Activated T-helper 9 cell treated with anti-CD3 and anti-CD28 coated beads, Interleukin-2, amount 50 U/mL, for 16 hours (primary cell): ENCODE data around the gene AP1G1.
"Not testable (repeated sequence)": the region's sequence is repeated elsewhere in the genome, so short reads cannot be mapped to it uniquely, and the experiment has no call there.

Experiments used
- DNase-seq: peaks from one replicate; pipeline ENCODE4 v3.0.0-alpha.2; 2020; ENCODE audit warnings: low read depth

AP1G1 gene

DNA sequence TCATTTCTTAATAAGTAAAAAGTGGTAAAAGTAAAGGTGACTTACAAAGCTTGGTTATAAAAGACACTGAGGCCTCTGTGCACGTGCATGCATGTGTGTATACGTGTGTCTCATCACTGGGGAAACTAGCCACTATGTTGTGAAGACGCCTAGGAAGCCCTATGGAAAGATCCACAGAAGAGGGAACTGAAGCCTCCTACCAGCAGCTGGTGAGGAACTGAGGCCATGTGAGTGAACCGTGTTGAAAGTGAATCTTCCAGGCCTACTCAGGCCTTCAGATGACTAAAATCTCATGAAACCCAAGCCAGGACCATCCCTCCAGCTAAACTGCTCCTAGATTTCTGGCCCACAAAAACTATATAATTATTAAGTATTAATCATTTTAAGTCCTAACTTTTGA lies 107.8 kb downstream of the AP1G1 start:
- DNase-seq: no peak

DNA sequence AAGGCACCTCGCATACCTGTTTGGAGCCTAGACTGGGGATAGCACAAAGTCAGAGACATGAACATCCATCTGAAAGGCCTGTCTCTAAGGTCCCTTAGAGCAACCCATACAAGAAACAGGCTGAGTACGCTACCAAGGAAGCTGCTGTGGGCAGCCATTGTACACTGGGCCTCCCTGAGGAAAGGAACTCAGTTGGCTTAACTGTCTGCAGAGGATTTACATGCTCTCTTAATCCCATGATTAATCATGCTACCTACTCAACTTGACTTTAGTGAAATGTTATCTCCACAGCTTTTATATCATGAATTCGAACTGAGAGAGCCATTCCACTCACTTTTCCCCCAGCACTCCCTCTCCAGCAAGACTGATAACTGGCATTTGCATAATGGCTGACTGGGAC lies 110.1 kb downstream of the AP1G1 start:
- no peak for DNase-seq

DNA sequence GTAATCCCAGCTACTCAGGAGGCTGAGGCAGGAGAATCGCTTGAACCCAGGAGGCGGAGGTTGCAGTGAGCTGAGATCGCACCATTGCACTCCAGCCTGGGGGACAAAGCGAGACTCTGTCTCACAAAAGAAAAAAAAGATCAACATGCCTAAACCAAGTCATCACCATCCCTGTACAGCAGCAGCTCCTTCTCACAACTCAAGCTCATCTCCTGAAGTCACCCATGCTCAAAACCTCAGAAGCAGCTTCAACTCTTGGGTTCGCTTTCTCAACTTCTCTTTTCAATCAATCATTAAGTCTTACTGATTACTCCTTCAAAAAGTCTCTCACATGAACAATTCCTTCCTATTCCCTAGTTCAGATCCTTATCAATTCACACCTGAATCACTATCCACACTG lies 115.5 kb downstream of the AP1G1 start:
- no peak for DNase-seq

DNA sequence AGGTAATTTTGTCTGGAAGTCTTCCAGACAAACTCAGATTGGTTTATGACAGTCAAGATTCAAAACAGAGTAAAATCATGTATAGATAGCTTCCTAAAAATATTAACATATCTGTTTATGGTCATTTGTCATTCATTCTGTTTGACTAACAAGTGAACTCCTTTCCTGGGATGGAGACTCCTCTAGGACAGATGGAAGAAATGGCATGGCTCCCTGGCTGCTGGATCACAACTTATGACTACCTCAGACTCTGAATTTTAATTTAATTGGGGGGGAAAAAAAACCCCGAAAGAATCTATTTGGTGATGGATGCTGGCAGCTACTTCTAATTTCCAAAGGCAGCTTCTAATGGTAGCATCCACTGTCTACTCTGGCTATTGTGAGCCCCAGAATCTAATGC lies 118.7 kb downstream of the AP1G1 start:
- DNase-seq: no peak

DNA sequence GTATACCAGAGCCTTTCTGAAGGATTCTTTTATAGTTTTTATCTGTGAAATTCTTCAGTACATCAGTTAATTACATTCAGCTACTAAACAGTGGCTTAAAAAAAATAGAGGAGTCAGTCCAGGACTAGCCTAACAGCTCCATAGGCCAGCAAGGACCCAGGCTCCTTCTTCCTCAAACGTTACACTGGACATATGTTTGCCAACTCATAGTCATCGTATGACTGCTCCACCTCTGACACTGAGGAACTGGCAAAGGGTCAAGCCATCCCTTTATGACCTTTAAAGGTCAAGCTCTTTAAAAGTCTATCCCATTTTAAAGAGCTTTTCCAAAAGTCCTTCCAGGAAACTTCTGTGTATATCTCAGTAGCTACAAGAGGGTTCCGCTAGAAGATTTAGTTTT lies 120.8 kb downstream of the AP1G1 start:
- no peak for DNase-seq

DNA sequence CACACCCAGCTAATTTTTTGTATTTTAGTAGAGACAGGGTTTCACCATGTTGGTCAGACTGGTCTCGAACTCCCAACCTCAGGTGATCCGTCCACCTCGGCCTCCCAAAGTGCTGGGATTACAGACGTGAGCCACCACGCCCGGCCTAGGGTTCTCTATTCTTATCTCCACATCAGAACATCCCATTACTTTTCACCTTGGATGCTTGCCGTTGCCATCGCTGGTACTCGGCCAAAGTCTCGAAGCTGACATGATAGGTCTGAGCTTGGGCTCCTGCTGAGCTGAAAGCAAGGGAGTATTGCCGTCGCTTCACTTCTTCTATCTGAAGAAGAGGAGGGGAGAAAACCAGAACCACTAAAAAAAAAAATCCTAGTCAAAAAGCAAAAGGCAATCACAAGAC lies 124.4 kb downstream of the AP1G1 start:
- not testable (repeated sequence) for DNase-seq

DNA sequence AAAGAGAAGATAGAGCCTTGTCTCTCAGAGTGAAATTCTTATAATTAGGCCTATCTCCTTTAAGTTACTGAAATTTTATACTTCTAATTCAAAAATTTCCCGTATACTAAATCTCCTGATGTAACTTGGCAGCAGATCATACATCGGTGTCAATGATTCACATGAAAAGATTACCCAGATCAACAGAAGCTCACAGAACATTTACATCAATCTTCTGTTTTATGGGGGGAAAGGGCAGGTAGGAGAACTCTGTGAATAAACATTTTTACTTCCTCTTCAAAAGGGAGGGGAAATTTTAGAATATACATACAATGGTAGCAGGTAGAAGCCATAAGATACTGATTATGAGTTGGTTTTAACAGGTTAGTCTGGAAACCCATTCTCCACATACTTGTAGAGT lies 127.3 kb downstream of the AP1G1 start:
- DNase-seq: no peak
